GM19240 (cell line): ENCODE measurements around the gene AFF2.

Source experiments
- DNase-seq: peaks from one replicate; pipeline ENCODE4 v3.0.0; 2011; ENCODE audit warnings: low spot score; ENCODE audit not compliant: insufficient read length

Gene AFF2

GRCh38 chrX:148500423-148501385 lies at the start of gene AFF2:
Gene AFF2 (plus strand): TSS chrX:148500617. CDS start chrX:148501098, 481 bp downstream.
- DNase-seq = no peak

- no peak for DNase-seq
Observed at GRCh38 chrX:148457279-148457678, 43.1 kb upstream of the AFF2 start.

- DNase-seq = no peak
Observed at GRCh38 chrX:148459343-148459742, 41.1 kb upstream of the AFF2 start.

GRCh38 chrX:148466292-148466691 lies 34.1 kb upstream of the AFF2 start:
- no peak for DNase-seq

- DNase-seq = no peak
Observed at GRCh38 chrX:148470324-148470723, 30.1 kb upstream of the AFF2 start.

GRCh38 chrX:148474030-148474429 lies 26.4 kb upstream of the AFF2 start:
- no peak for DNase-seq

- no peak for DNase-seq
Observed at GRCh38 chrX:148492057-148492456, 8.4 kb upstream of the AFF2 start.

GRCh38 chrX:148495176-148495575 lies 5.2 kb upstream of the AFF2 start:
- DNase-seq = no peak

GRCh38 chrX:148498067-148498466 lies 2.4 kb upstream of the AFF2 start:
- DNase-seq = no peak

- no peak for DNase-seq
Observed at GRCh38 chrX:148499638-148500422, 587 bp upstream of the AFF2 start.

GRCh38 chrX:148501386-148502066 lies 1.1 kb downstream of the AFF2 start:
- DNase-seq = no peak

GRCh38 chrX:148504506-148504905 lies 4.1 kb downstream of the AFF2 start:
- no peak for DNase-seq

- DNase-seq = no peak
Observed at GRCh38 chrX:148507418-148507817, 7.0 kb downstream of the AFF2 start.

- DNase-seq = no peak
Observed at GRCh38 chrX:148512453-148512852, 12.0 kb downstream of the AFF2 start.

- no peak for DNase-seq
Observed at GRCh38 chrX:148513661-148514060, 13.2 kb downstream of the AFF2 start.

GRCh38 chrX:148517176-148517575 lies 16.8 kb downstream of the AFF2 start:
- DNase-seq = no peak

GRCh38 chrX:148522006-148522405 lies 21.6 kb downstream of the AFF2 start:
- DNase-seq = no peak

GRCh38 chrX:148523303-148524080 lies 23.1 kb downstream of the AFF2 start:
- no peak for DNase-seq

- no peak for DNase-seq
Observed at GRCh38 chrX:148530464-148531077, 30.2 kb downstream of the AFF2 start.

GRCh38 chrX:148534291-148534690 lies 33.9 kb downstream of the AFF2 start:
- DNase-seq = no peak
